NCI-H2029 (cell line): ENCODE data around the gene GPR135.

Experiments used
- DNase-seq: peaks from one replicate; lab custom pipeline; 2025; lab: John Stamatoyannopoulos, UW

GPR135 gene

GRCh38 chr14:59422069-59422881 lies 42.9 kb downstream of the GPR135 start:
- DNase-seq: no peak

GRCh38 chr14:59419303-59419702 lies 45.9 kb downstream of the GPR135 start:
- no peak for DNase-seq

- DNase-seq: no peak
Observed at GRCh38 chr14:59417311-59417710, 47.9 kb downstream of the GPR135 start.

DNA sequence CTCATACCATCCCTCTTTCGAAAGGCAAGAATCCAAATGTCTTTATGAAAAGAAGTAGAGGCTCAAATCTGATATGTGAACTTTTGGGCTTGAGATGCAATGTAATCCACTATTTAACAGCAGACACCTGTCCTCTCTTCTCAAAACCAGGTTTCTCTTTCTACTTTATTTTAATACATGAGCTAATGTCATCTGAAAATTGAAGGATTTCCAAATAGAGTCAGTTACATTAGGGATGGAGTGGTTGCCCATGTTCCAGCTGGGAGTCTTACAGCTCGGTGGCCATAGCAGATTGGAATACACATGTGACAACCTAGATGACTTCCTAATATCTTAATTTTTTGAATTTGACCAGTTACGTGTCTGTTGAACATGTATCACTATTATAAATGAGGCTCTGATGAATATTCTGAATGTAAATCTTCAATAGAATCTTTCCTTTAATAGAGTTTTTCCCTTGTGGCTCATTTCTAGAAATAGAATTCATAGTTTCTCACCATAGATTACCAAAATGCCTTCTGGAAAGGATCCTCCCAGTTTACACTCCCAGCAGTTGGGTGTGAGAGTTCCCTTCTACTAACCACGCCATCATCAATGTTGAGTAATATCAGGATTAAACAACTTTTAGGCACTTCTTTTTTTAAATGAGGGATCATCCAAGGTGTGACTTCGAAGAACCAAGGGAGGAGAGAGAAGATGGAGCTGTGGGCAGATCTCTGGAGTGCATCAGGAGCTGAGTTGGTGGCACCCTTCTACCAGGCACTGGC lies 49.2 kb downstream of the GPR135 start:
- DNase-seq: no peak
